Endothelial cell of umbilical vein (primary cell): Measurements from ENCODE around the gene PHYH. TPM values are rescaled to one million over a fixed set of nuclear protein-coding genes. Genes with fewer than 3 reads are reported as not detected.

Experiments
- BruUV-seq: library from RNA; stranded (reverse); fragments of 400-500 nt; replicated peaks from 2 replicates; lab custom pipeline; 2021; lab: Mats Ljungman, UMichigan
- CTCF ChIA-PET: fragments of 300-600, 350-600 bp; sonication (Branson Sonifier 250); formaldehyde crosslinking; loops from one replicate; lab custom pipeline; 2021; ENCODE audit warnings: antibody characterized with exemption, inconsistent platforms; lab: Charles Lee
- POLR2A ChIA-PET: fragments of 300-600, 350-600 bp; sonication (Branson Sonifier 250); formaldehyde crosslinking; loops from one replicate; lab custom pipeline; 2021; ENCODE audit warnings: antibody characterized with exemption, inconsistent platforms; lab: Charles Lee
- DNase-seq: peaks from one replicate; pipeline ENCODE4 v3.0.0-alpha.2; 2011; ENCODE audit warnings: low read depth, low spot score
- FAIRE-seq: peaks from 2 replicates; lab custom pipeline; 2011; peaks lifted over from hg19 to GRCh38; lab: Jason Lieb, UNC
- H2AFZ ChIP-seq: 2 replicates; pipeline ENCODE4 v1.6.0; 2012; ENCODE audit warnings: low read depth, low read length, control low read depth, inconsistent platforms
- H3K27ac ChIP-seq: 2 replicates; pipeline ENCODE4 v1.5.1; 2011; ENCODE audit warnings: low read depth, mild to moderate bottlenecking, control low read depth, low read length, moderate library complexity; ENCODE audit not compliant: insufficient read depth
- H3K27me3 ChIP-seq, 2 experiments: 2 replicates each; pipeline versions ENCODE4 v1.6.0 to v1.6.1; 2011; ENCODE audit warnings: low read length in 2 of 2, mixed read lengths in 1 of 2; ENCODE audit not compliant: control insufficient read depth in 2 of 2, insufficient read depth in 2 of 2
- H3K36me3 ChIP-seq, 2 experiments: 2 replicates in 1 of 2; 3 replicates in 1 of 2; pipeline ENCODE4 v1.5.1; 2011; ENCODE audit warnings: low read length in 2 of 2, mild to moderate bottlenecking in 1 of 2, moderate library complexity in 1 of 2; ENCODE audit not compliant: control insufficient read depth in 2 of 2, insufficient read depth in 2 of 2; ENCODE audit errors: extremely low read depth in 1 of 2
- H3K4me1 ChIP-seq: 3 replicates; pipeline ENCODE4 v1.5.1; 2011; ENCODE audit warnings: mild to moderate bottlenecking, low read length; ENCODE audit not compliant: control insufficient read depth, insufficient read depth; ENCODE audit errors: extremely low read depth
- H3K4me2 ChIP-seq: 2 replicates; pipeline ENCODE4 v1.6.1; 2011; ENCODE audit warnings: low read length, control low read depth, mixed read lengths; ENCODE audit not compliant: insufficient read depth
- H3K4me3 ChIP-seq, 3 experiments: fragments of 200-600 bp in 1 of 3; sonication (generic), shearing (Covaris generic) in 1 of 3; replicated peaks in 1 of 3; 2 replicates each; pipeline ENCODE4 v1.5.1; 2011 to 2016; ENCODE audit warnings: control low read depth in 3 of 3, low read length in 3 of 3, mild to moderate bottlenecking in 2 of 3, inconsistent platforms in 1 of 3, low read depth in 1 of 3, moderate library complexity in 1 of 3; ENCODE audit not compliant: insufficient read depth in 1 of 3
- H3K79me2 ChIP-seq: 2 replicates; pipeline ENCODE4 v1.6.0; 2012; ENCODE audit warnings: low read length, inconsistent platforms; ENCODE audit not compliant: control insufficient read depth, insufficient read depth
- H3K9ac ChIP-seq: replicated peaks from 2 replicates; pipeline ENCODE3; 2011; ENCODE audit warnings: low read length, control low read depth; ENCODE audit not compliant: insufficient read depth; ENCODE audit errors: extremely low read depth
- H3K9me1 ChIP-seq: replicated peaks from 3 replicates; pipeline ENCODE4 v1.6.0; 2011; ENCODE audit warnings: mild to moderate bottlenecking, low read length; ENCODE audit not compliant: control insufficient read depth, insufficient read depth; ENCODE audit errors: extremely low read depth
- H3K9me3 ChIP-seq: replicated peaks from 2 replicates; pipeline ENCODE4 v1.5.1; 2012; ENCODE audit warnings: low read length, inconsistent platforms; ENCODE audit not compliant: control insufficient read depth, insufficient read depth
- H4K20me1 ChIP-seq: replicated peaks from 2 replicates; pipeline ENCODE3; 2011; ENCODE audit warnings: mild to moderate bottlenecking, low read length; ENCODE audit not compliant: control insufficient read depth, insufficient read depth; ENCODE audit errors: extremely low read depth
- CTCF ChIP-seq, 2 donors: IDR thresholded peaks; 1 replicate in 1 of 2; 2 replicates in 1 of 2; pipeline ENCODE4 v1.5.1; 2011; ENCODE audit warnings: low read length in 2 of 2, mild to moderate bottlenecking in 2 of 2, moderate library complexity in 2 of 2, control low read depth in 1 of 2, inconsistent platforms in 1 of 2, low read depth in 1 of 2; ENCODE audit not compliant: insufficient read depth in 1 of 2; ENCODE audit errors: extremely low read depth in 1 of 2
- EZH2 ChIP-seq: IDR thresholded peaks from 2 replicates; pipeline ENCODE4 v1.6.1; 2012; ENCODE audit warnings: borderline replicate concordance, low read depth, mild to moderate bottlenecking, moderate library complexity, low read length, inconsistent platforms; ENCODE audit not compliant: severe bottlenecking
- FOS ChIP-seq: IDR thresholded peaks from 2 replicates; pipeline ENCODE4 v1.6.1; 2011; ENCODE audit warnings: mild to moderate bottlenecking, low read length, moderate library complexity, borderline replicate concordance; ENCODE audit not compliant: insufficient read depth
- GATA2 ChIP-seq: IDR thresholded peaks from 2 replicates; pipeline ENCODE4 v1.7.0; 2011; ENCODE audit warnings: low read depth, mild to moderate bottlenecking, moderate library complexity, mixed read lengths, low read length; ENCODE audit not compliant: insufficient read length, insufficient read depth
- JUN ChIP-seq: IDR thresholded peaks from 2 replicates; pipeline ENCODE4 v1.6.1; 2011; ENCODE audit warnings: borderline replicate concordance, low read depth; ENCODE audit not compliant: insufficient read length, insufficient read depth
- MAX ChIP-seq: IDR thresholded peaks from 2 replicates; pipeline ENCODE4 v1.6.1; 2011; ENCODE audit not compliant: insufficient read depth, insufficient read length
- MYC ChIP-seq: IDR thresholded peaks from one replicate; pipeline ENCODE4 v1.6.1; 2011; ENCODE audit warnings: mild to moderate bottlenecking, low read depth, low read length
- POLR2A ChIP-seq: IDR thresholded peaks from 2 replicates; pipeline ENCODE4 v1.6.1; 2012; ENCODE audit warnings: low read depth, mild to moderate bottlenecking, control low read depth, low read length
- POLR2AphosphoS5 ChIP-seq: IDR thresholded peaks from 2 replicates; pipeline ENCODE4 v1.6.1; 2012; ENCODE audit warnings: low read depth, mild to moderate bottlenecking, control low read depth, low read length, moderate library complexity; ENCODE audit not compliant: insufficient read depth
- dilution Hi-C: fragments of 300-500 bp; cut with MboI; formaldehyde crosslinking; loops from one replicate; pipeline ENCODE4 v1.15.0; 2019; ENCODE audit warnings: low sequenced_read_pairs; ENCODE audit not compliant: extremely low pct_ligation_motif_present
- intact Hi-C: fragments of 100-400 bp; cut with micrococcal nuclease; formaldehyde crosslinking; loops from one replicate; pipeline ENCODE4 v1.10.0; 2022
- polyA plus RNA-seq, 4 experiments: library from polyadenylated mRNA; depleted of rRNA in 3 of 4; stranded (reverse) in 3 of 4; unstranded in 1 of 4; fragments of >200 nt; gene quantifications; 2 replicates each; pipeline versions ENCODE4 v1.2.1 to v1.2.3, GENCODE V29; 2011 to 2012; ENCODE audit warnings: missing spikeins in 1 of 4
- total RNA-seq: library from RNA; stranded (reverse); gene quantifications from 2 replicates; pipeline ENCODE4 v1.2.3, GENCODE V29; 2021

PHYH gene
- total and polyA plus RNA-seq, 2 donors (not counting 3 experiments of a cell fraction or from before 2014, with no cell fraction given): 4.7 to 9.4 TPM

GRCh38 chr10:13329565-13329964 is 29.7 kb upstream of the PHYH start:
- H3K9ac ChIP-seq: no peak overlapping the region
- DNase-seq (no peak), FAIRE-seq (no peak)
- intact Hi-C loops (no loop called here), dilution Hi-C loops (no loop called here)
- H3K36me3 ChIP-seq: peaks cover 19 to 29% of the 10 kb centered on the region in 2 experiments
- no TSS peak for BruUV-seq
- H3K27me3 ChIP-seq: no peaks in the 10 kb centered on the region
- no peak for TF ChIP-seq JUN
- no peak for TF ChIP-seq CTCF (IDR thresholded peaks at IDR 0.05; ENCODE audit: extremely low read depth in 1 of 2, insufficient read depth in 1 of 2, low read depth in 1 of 2, low read length in 2 of 2)
- no peak for TF ChIP-seq MYC
- no peak for TF ChIP-seq POLR2AphosphoS5
- TF ChIP-seq POLR2A: no peak
- no peak for TF ChIP-seq GATA2
- H4K20me1 ChIP-seq: no peaks in the 10 kb centered on the region
- H2AFZ ChIP-seq: no peak overlapping the region
- ChIA-PET POLR2A (no interaction called here), CTCF (interaction anchor here (1.9 kb wide), 1 partner anchor 27 kb away, joined by 6 read pairs; no protein-coding TSS in a partner anchor)
- no peaks in the 10 kb centered on the region for H3K9me3 ChIP-seq
- no peaks in the 10 kb centered on the region for H3K79me2 ChIP-seq
- H3K4me3 ChIP-seq: no peak overlapping the region
- no peak overlapping the region for H3K27ac ChIP-seq
- no peaks in the 10 kb centered on the region for H3K4me1 ChIP-seq
- H3K9me1 ChIP-seq: no peaks in the 10 kb centered on the region
- H3K4me2 ChIP-seq: no peak overlapping the region

- H3K9me3 ChIP-seq: no peaks in the 10 kb centered on the region
- no peaks in the 10 kb centered on the region for H4K20me1 ChIP-seq
- ChIA-PET POLR2A (no interaction called here), CTCF (interaction anchor here (1.9 kb wide), 1 partner anchor 26 kb away, joined by 6 read pairs; no protein-coding TSS in a partner anchor)
- no peak overlapping the region for H3K27ac ChIP-seq
- H2AFZ ChIP-seq: no peak overlapping the region
- no TSS peak for BruUV-seq
- H3K36me3 ChIP-seq: peaks cover 24 to 29% of the 10 kb centered on the region in 2 experiments
- H3K4me3 ChIP-seq: no peak overlapping the region
- no peak overlapping the region for H3K4me2 ChIP-seq
- H3K9ac ChIP-seq: no peak overlapping the region
- no peaks in the 10 kb centered on the region for H3K79me2 ChIP-seq
- no peaks in the 10 kb centered on the region for H3K9me1 ChIP-seq
- TF ChIP-seq MAX: no peak
- TF ChIP-seq FOS: no peak
- TF ChIP-seq JUN: no peak
- no peak for TF ChIP-seq GATA2
- no peak for TF ChIP-seq EZH2
- TF ChIP-seq POLR2AphosphoS5: no peak
- TF ChIP-seq POLR2A: no peak
- no peak for TF ChIP-seq MYC
- TF ChIP-seq CTCF (IDR thresholded peaks at IDR 0.05; ENCODE audit: extremely low read depth in 1 of 2, insufficient read depth in 1 of 2, low read depth in 1 of 2, low read length in 2 of 2): no peak
- no peaks in the 10 kb centered on the region for H3K4me1 ChIP-seq
- FAIRE-seq (no peak), DNase-seq (no peak)
- intact Hi-C loops: no loop called here
- H3K27me3 ChIP-seq: no peaks in the 10 kb centered on the region
- dilution Hi-C loops: no loop called here
Observed at GRCh38 chr10:13328613-13329012, 28.7 kb upstream of the PHYH start.
